ENCODE data around the gene PTCRA.
"Not testable (repeated sequence)": the region's sequence is repeated elsewhere in the genome, so short reads cannot be mapped to it uniquely, and the experiment has no call there.

PTCRA gene

DNA sequence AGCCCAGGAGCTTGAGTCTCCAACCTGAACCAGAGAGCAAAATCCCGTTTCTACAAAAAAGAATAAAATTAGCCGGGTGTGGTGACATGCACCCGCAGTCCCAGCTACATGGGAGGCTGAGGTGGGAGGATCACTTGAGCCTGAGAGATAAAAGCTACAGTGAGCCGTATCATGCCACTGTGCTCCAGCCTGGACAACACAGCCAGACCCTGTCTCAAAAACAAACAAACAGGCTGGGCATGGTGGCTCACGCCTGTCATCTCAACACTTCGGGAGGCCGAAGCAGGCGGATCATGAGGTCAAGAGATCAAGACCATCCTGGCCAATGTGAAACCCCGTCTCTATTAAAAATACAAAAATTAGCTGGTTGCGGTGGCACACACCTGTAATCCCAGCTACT lies 11.4 kb upstream of the PTCRA start:
- DNase-seq = no peak

DNA sequence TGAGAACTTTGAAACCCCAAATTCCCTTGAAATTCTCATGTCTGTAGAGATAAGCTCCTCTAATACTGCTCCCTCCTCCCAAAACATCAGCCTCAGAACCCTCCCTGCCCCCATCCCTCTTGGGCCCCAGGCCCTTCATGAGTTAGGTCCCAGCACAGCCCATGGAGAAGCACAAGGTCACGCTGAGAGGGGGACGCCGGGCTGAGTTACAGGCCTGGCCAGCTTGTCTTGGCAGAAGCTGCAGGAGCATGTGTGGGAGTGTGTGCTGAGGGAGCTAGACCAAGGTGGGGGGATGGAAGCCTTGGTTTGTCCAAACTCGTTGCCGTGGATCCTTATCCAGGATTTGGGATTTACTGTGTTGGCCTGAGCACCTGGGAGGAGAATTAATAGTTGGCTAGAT lies 8.5 kb upstream of the PTCRA start:
- DNase-seq = no peak

DNA sequence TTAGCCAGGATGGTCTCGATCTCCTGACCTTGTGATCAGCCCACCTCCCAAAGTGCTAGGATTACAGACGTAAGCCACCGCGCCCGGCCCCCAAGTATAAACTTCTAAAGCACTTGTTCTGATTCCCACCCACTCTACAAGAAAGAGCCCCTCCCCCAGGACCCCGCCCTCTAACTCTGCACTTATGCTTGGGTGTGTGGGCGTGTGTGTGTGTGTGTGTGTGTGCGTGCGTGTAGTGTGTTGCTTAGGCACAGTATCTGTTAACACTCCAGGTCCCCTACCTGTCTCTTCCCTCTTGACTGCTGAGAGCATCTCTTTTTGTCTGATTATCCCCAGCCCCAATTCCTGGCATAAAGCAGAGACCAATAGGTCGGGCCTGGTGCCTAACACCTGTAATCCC lies 6.0 kb upstream of the PTCRA start:
- no peak for DNase-seq

DNA sequence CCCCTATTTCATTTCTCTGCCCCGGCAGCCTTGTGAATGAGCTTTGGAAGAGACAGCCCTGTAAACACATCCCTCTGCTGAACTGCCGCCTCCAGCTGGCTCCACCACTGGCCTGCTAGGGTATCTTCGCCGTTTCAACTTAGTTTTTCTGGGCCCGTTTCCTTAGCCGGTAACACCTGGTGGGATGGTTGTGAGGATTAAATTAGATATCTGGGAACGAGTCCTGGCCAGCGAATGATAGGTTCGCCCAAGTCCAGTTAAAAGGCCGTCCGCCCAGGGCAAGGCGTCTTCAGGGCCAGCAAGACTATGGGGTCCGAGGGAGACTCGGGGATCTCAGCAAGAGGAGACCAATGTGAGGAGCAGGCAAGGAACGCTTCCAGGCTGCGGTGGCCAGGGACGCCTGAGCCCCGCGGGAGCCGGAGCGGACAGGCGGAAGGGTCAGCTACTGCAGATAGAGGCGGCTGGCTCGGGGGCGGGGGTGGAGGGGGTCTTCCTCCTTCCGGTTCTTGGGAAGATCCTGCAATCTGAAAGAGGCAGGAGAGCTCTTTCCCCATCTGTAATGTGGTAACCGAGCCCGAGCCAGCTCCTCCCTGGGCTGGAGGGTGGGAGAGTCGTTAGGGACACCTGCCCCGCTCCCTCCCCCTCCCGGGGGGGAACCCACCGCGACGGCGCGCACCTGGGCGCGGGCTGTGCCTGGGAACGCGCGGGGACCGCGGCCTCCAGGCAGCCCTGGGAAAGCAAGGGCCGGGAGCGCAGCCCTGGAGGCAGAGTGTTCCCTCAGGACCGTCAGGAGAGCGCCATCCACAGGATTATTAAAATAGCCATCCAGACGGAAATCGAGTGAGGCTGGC lies 4.5 kb upstream of the PTCRA start:
- DNase-seq = no peak

DNA sequence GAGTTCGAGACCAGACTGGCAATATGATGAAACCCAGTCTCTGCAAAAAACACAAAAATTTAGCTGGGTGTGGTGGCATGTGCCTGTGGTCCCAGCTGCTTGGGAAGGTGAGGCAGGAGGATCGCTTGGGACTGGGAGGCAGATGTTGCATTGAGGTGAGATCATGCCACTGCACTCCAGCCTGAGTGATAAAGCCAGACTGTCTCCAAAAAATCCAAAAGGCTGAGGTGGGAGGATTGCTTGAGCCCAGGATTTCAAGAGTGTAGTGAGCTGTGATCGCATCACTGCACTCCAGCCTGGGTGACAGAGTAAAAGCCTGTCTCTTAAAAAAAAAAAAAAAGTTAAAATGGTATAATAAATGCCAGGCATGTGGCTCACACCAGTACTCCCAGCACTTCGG lies 1.3 kb upstream of the PTCRA start:
- no peak for DNase-seq

DNA sequence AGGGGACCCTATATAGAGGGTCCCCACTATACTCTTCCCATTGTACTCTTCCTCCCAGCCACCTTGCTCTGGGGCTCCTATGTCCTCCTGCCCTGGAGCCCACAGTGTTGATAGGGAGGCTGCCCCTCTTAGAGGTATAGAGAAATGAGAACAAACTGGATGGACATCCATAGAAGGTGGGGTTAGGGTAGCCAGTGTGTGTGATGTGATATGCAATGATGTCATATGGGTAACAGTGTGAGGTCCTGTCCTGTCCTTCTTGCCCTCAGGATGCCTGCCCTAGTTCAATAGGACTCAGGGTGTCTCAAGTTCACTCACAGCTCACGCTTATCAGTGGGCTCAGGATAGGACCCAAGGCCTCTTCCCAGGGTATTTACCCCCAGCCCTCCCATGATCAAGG lies 435 bp downstream of the PTCRA start:
- DNase-seq = no peak

GRCh38 chr6:42921801-42922200 lies 5.9 kb downstream of the PTCRA start:
- DNase-seq = no peak

DNA sequence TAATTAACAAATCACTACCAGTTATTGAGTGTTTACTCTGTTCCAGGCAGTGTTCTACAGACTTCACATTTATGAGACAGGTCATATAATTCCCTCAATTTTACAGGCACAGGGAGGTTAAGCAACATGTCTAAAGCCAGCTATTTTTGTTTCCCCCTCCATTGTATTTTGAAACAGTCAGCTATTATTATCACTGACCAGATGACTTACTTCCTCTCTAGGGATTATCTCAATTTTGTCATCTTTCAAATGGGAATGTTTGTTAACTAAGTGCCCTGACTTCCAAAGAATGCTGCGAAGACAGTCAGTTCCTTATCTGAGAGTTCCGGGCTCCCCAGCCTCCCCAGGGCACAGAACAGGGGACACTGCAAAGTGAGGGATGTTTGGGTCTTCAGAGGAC lies 7.8 kb downstream of the PTCRA start:
- DNase-seq = peak; percentile 94

DNA sequence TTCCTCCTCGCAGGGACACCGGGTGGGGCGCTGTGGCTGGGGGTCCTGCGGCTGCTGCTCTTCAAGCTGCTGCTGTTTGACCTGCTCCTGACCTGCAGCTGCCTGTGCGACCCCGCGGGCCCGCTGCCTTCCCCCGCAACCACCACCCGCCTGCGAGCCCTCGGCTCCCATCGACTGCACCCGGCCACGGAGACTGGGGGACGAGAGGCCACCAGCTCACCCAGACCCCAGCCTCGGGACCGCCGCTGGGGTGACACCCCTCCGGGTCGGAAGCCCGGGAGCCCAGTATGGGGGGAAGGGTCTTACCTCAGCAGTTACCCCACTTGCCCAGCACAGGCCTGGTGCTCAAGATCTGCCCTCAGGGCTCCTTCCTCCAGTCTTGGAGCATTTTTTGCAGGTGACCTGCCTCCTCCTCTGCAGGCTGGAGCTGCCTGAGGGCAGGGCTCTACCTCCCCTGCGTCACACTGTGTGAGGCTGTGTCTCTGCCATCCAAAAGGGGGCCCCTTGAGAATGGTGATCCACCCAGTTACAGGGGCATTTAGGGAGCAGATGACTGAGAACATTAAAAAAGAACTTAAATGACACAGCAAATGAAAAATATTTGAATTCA lies 9.5 kb downstream of the PTCRA start:
- DNase-seq = no peak

DNA sequence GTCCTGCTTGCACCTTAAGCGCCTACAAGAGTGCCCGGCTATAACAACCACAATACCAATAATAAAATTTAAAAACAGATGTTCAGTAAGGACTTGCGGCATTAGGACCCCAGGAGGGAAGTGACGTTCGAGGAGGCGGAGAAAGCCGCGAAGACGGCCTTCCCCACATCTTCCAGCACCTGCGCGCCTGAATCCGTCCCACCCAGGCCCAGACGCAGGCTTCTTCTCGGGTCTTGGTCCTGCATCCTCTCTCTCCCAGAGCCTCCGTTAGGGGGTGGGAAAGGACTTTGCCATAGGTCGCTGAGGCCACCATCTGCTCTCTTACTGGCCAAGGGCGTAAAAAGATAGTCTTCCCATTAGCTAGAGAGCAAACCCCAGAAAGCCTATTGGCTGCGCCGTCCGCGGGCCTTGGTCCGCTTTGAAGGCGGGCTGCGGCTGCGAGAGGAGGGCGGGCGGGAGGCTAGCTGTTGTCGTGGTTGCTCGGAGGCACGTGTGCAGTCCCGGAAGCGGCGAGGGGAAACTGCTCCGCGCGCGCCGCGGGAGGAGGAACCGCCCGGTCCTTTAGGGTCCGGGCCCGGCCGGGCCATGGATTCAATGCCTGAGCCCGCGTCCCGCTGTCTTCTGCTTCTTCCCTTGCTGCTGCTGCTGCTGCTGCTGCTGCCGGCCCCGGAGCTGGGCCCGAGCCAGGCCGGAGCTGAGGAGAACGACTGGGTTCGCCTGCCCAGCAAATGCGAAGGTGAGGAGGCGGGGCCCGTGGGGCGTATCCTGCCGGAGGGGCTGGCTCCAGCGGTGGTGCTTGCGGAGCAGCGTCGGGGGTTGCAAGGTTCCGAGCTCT lies 13.3 kb downstream of the PTCRA start, which contains the start of gene CNPY3:
TSS of gene CNPY3 (plus strand) at position 495 of the 835 bp plus-strand sequence. CDS start at position 586, 91 bp downstream.
- DNase-seq = peak; percentile 99

GRCh38 chr6:42929821-42930360 lies 14.0 kb downstream of the PTCRA start:
- peak; percentile 99 for DNase-seq

DNA sequence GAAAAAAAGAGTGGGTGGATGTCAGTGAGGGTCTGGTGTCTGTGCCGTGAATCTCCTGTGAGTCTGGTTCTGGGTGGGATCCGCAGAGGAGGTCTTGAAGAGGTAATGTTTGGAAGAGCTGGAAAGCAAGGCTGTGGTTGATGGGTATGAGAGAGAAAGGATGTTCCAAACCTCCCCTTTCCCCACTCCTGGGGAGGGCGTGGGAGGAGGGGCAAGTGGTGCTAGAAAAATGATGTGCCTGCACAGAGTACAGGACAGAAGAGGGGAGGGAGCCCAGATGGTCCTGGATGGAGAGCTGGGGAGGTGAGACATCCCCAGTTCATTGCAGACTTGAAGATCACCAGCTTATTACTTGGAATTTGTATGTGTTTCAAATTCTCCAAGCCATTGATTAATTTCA lies 16.6 kb downstream of the PTCRA start:
- no peak for DNase-seq

DNA sequence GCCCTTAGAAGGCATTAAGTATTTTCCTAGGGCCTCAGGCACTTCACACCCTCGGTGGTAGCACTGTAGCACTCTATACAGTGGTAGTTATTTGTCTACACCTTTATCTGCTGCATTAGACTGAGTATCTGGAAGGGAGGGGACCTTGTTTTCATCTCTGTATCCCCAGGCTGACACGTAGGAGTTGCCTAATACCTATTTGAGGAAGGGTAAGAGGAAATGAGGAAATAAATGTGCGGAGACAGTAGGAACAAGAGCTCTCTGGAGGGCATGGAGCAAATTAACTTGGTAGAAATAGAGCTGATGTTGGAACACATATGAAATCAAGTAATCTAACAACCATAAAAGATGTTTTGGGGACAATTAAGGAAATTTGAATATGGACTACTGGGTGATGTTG lies 17.4 kb downstream of the PTCRA start:
- DNase-seq = peak; percentile 84

- peak; percentile 94 for DNase-seq
Observed at GRCh38 chr6:42935322-42935721, 19.5 kb downstream of the PTCRA start.

DNA sequence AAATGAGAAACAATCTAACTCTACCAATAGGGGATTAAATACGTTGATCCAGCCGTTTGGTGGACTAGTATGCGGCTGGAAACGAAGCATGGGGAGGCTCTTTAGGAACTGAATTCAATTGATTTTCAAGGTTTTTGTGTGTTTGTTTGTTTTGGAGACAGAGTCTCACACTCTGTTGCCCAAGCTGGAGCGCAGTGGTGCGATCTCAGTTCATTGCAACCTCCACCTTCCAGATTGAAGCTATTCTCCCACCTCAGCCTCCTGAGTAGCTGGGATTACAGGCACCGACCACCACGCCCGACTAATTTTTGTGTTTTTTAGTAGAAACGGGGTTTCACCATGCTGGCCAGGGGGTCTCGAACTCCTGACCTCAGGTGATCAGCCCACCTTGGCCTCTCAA lies 20.5 kb downstream of the PTCRA start:
- DNase-seq = no peak

DNA sequence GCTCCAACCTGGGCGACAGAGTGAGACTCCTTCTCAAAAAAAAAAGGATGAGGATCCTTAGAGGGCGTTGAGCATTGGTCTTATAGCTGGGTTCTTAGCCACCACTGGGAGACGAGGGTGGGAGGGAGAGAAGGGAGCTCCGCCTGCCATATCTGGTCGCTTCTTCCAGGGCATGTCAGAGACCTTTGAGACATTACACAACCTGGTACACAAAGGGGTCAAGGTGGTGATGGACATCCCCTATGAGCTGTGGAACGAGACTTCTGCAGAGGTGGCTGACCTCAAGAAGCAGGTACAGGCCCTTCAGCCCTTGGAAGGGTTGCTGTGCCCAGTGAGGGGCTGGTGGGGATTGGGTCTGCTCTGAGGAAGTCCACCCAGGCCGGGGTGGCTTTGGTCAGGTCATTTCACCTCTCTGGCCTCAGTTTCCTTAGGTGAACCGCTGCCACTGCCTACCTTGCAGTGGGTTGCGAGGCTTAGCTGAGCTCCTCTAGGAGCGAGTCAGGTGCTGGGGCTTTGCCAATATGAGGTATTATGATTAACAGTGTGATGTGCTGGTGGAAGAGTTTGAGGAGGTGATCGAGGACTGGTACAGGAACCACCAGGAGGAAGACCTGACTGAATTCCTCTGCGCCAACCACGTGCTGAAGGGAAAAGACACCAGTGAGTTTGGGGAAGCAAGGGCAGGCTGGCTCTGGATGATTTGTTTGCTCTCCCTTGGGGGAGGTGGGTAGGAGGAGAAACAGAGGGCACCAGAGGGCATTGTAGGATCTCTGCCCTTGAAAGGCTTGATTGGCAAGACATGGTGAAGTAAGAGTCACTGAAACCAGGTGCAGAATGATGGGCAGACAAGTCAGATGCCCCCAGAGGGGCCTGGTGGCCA lies 21.9 kb downstream of the PTCRA start:
- no peak for DNase-seq

DNA sequence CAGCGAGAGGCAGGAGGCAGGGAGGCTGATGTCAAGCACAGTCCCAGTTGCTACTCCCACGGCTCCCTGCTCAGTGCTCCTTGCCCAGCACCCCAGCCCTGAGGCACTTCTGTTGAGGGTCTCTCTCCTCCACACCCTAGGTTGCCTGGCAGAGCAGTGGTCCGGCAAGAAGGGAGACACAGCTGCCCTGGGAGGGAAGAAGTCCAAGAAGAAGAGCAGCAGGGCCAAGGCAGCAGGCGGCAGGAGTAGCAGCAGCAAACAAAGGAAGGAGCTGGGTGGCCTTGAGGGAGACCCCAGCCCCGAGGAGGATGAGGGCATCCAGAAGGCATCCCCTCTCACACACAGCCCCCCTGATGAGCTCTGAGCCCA lies 22.6 kb downstream of the PTCRA start:
- DNase-seq = no peak

- DNase-seq = no peak
Observed at GRCh38 chr6:42938987-42939809, 23.3 kb downstream of the PTCRA start.

DNA sequence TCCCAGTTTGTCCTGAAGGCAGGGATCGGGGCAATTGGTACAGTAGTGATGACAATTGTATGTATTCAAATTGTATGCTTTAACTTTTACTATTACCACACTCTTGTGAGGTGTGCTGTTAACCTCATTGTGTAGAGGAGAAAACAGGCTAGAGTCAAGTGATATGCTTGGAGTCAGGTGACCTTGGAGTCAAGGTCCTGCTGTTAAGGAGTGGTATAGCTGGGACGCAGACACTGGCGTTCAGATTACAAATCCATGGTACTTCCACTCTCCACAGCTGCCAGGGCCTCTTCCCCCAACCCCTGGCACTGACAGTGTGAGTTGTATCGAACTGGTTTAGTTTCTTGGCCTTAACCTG lies 23.9 kb downstream of the PTCRA start:
- DNase-seq = no peak

DNA sequence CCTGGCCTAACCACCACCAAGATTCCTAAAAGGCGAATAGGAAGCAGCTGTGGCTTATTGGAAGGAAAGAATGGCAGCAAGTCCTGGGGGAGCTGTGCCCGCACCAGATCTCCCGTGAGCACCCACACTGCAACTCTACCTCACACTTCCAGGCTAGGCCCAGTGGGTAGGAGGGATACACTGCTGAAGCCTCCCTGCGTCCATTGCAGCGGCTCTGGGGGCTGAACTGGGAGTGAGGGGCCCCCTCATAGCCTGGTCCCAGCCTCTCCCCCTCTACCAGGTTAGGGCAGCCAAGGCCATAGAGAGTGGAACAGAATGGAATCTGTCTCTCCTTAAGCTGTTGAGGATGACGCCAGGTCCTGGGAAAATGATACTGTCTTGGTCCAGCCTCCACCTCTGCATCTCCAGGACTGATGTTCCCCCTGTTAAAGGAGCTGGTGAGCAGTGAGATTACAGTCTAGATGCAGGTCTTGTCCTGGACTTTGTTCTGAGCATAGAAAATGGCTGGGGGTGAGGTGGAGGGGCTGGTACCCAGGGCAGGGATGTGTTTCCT lies 24.7 kb downstream of the PTCRA start:
- no peak for DNase-seq

DNA sequence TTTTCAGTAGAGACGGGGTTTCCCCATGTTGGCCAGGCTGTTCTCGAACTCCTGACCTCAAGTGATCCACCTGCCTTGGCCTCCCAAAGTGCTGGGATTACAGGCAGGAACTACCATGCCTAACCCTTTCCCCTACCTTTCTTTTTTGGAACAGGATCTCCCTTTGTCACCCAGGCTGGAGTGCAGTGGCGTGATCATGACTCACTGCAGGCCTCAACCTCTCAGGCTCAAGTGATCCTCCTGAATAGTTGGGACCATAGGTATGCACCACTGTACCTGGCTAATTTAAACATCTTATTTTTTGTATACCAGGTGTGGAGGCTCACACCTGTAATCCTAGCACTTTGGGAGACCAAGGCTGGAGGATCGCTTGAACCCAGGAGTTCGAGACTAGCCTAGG lies 25.5 kb downstream of the PTCRA start:
- not testable (repeated sequence) for DNase-seq
